NCI-H526 (cell line): ENCODE results near the gene WASF3.
A peak's percentile ranks its signal among the peaks of the same experiment; 100 is the strongest.
"Not testable (repeated sequence)": the region's sequence is repeated elsewhere in the genome, so short reads cannot be mapped to it uniquely, and the experiment has no call there.

Experiments used
- DNase-seq, 2 experiments: peaks; one replicate each; lab custom pipeline; 2025; lab: John Stamatoyannopoulos, UW

The WASF3 gene

GRCh38 chr13:26629260-26629825 lies 71.9 kb downstream of the WASF3 start:
- DNase-seq, result no peak

DNA sequence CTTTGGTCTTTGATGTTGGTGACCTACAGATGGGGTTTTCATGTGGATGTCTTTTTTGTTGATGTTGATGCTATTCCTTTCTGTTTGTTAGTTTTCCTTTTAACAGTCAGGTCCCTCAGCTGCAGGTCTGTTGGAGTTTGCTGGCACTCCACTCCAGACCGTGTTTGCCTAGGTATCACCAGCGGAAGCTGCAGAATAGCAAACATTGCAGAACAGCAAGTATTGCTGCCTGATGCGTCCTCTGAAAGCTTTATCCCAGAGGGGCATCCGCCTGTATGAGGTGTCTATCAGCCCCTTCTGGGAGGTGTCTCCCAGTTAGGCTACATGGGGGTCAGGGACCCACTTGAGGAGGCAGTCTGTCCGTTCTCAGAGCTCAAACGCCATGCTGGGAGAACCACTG lies 78.2 kb downstream of the WASF3 start:
- DNase-seq, result not testable (repeated sequence)

- DNase-seq, result not testable (repeated sequence)
These were observed 78.6 kb downstream of the WASF3 start for GRCh38 chr13:26636073-26636472.

DNA sequence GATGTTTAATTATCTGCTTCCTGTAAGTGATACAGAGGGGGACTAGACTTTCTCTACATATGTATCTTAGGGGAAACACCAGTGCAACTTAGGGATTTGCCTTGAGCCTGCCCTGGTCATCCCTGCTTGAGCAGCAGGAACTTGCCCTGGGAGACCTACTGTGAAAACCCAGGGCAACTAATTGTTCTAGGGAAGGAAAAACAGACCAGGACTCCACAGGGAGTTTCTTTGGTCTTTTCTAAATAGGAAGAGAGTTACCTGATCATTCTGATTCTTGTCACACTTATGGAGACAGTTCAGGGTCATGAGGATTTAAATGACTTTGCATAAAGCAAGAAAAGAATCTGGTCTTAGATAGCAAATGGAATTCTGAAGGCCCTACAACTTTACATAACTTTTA lies 89.1 kb downstream of the WASF3 start:
- no peak for DNase-seq

- DNase-seq, result no peak
These were observed 93.8 kb downstream of the WASF3 start for GRCh38 chr13:26651234-26651633.

GRCh38 chr13:26653310-26653709 lies 95.8 kb downstream of the WASF3 start:
- DNase-seq, result no peak

DNA sequence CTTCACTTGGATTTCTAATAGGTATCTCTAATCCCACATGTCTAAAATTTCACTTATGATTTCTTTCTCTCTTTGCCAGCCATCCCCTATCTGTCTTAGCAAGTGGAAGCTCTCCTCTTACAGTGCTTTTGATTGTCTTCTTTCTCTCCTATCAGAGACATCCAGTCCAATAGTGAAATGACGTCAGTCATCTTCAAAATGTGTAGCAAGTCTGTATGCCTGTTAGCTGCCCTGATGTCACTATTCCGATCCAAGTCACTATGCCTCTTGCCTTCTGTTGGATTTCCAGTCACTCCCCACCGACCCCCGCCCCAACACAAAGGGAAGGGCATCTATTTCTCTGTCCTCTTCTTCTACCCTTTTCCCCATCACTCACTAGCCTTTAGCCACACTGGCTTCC lies 96.4 kb downstream of the WASF3 start:
- no peak for DNase-seq

- no peak for DNase-seq
These were observed 99.4 kb downstream of the WASF3 start for GRCh38 chr13:26656919-26657318.

GRCh38 chr13:26658448-26659385 lies 101.2 kb downstream of the WASF3 start:
- DNase-seq, result no peak

- DNase-seq, result no peak
These were observed 102.7 kb downstream of the WASF3 start for GRCh38 chr13:26660185-26660584.

GRCh38 chr13:26660766-26661165 lies 103.3 kb downstream of the WASF3 start:
- peak in 1 of 2 experiments; percentile 29 for DNase-seq

GRCh38 chr13:26663791-26664190 lies 106.3 kb downstream of the WASF3 start:
- peak; percentile 72 to 73 for DNase-seq

GRCh38 chr13:26664286-26664685 lies 106.8 kb downstream of the WASF3 start:
- DNase-seq, result no peak

GRCh38 chr13:26664876-26665275 lies 107.4 kb downstream of the WASF3 start:
- DNase-seq, result no peak

- DNase-seq, result no peak
These were observed 111.1 kb downstream of the WASF3 start for GRCh38 chr13:26668357-26669146.

DNA sequence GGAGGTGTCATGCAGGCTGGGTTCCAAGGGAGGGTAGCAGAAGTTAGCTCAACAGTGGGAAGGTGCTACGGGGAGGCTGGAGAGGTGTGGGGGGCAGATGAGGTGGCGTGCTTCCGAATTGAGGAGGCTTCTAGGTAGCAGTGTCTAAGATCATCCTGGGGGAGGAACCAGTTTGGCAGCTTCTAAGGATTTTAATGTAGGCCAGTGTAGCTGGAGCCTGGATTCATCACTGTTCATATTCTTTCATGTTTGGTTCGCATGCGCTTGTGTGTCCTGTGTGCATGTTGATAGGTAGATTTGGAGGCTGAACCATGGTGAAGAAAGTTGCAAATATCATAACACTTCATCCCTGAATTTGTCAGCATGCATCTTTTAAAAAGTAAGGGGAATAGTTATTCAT lies 116.4 kb downstream of the WASF3 start:
- DNase-seq, result no peak

DNA sequence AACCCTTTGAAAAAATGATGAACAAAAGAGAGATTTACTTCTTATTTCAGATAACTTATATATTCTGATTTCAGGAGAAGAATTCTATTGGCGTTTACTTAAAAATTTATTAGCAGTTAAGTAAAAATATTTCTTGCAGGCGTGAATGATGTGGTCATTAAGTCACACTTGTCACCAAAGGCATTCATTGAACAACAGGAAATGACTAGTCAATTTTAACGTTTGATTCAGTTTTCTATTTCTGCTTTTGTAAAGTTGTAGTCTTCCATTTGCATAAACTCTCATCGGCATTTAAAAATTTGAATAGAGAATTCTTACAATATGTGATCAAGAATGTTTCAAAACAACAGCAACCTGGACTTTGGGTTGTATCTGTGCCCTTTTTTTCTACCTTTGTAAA lies 119.7 kb downstream of the WASF3 start:
- no peak for DNase-seq

DNA sequence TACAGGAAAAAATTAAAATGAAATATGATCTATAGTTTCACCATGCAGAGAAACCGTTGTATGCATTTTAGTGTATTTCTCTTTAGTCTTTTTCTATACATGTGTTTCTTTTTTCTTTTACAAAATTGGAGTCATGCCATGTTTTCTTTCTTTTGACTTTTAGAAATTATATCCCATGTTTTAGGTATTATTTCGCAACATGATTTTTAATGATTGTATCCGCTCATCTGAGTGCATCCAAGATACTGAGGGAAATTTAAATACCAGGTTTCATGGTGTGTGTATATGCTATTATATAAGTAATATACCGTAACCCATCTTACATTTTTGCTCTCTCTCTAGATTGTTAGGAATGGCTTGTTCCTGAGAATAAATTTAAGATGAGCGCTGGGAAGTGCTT lies 120.8 kb downstream of the WASF3 start:
- DNase-seq, result no peak

GRCh38 chr13:26678796-26679195 lies 121.3 kb downstream of the WASF3 start:
- no peak for DNase-seq

GRCh38 chr13:26679411-26680122 lies 122.1 kb downstream of the WASF3 start:
- DNase-seq, result no peak

- no peak for DNase-seq
These were observed 122.6 kb downstream of the WASF3 start for GRCh38 chr13:26680123-26680450.

DNA sequence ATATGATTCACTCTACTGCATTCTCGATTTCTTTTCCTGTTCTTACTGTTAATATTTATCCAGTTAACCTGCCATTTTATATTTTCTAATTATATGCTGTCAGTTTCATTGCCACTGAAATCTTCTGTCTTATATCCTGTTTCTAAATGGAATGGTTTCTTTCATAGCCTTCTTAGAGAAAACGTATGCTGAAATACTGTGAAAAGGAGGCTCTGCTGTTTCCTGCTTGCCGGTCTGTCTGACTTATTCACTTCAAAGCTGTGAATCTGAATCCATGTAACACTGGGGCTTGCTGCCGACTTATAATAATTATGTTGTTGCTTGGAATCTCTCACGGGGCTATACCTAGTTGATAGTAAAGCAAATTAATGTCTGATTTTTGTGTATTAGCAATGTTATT lies 123.1 kb downstream of the WASF3 start:
- no peak for DNase-seq
